IPS-18c (cell line): ENCODE measurements around the gene STIM1.
"Not testable (repeated sequence)": the region's sequence is repeated elsewhere in the genome, so short reads cannot be mapped to it uniquely, and the experiment has no call there.

Experiments
- H3K4me3 ChIP-seq: 2 replicates; pipeline ENCODE4 v1.7.0; 2013; ENCODE audit warnings: low read depth, mild to moderate bottlenecking, low read length, moderate library complexity; ENCODE audit not compliant: insufficient read depth
- H3K9me3 ChIP-seq: one replicate; pipeline ENCODE4 v1.6.1; 2013; ENCODE audit warnings: mild to moderate bottlenecking, low read length, moderate library complexity; ENCODE audit not compliant: control insufficient read depth, insufficient read depth

Gene STIM1

DNA sequence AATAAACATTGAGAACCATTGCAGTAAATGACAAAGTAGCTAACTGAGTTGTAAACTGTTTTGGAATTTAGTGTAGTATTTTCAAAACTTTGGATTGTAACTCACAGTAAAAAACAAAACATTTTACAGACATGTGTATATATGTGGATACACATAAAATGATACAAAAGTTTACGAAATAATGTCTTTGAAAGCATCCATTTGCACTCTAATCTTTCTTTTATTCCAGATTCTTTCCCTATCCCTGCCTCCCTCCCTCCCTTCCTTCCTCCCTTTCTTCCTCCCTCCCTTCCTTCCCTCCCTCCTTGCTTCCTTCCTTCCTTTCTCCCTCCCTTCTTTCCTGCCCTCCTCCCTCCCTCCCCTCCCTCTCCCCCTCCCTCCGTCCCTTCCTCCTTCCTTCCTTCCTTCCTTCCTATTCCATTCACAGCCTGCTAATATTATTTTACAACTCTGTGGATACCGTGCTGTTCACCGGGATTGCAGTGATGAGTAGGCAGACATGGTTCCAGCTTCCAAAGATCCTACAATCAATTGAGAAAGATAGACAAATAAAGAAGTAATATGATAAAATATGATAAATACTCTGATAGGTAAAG, 242.7 kb downstream of the STIM1 start:
- Histone ChIP-seq H3K4me3 (no peak overlapping the region), H3K9me3 (no peaks in the 10 kb centered on the region)

DNA sequence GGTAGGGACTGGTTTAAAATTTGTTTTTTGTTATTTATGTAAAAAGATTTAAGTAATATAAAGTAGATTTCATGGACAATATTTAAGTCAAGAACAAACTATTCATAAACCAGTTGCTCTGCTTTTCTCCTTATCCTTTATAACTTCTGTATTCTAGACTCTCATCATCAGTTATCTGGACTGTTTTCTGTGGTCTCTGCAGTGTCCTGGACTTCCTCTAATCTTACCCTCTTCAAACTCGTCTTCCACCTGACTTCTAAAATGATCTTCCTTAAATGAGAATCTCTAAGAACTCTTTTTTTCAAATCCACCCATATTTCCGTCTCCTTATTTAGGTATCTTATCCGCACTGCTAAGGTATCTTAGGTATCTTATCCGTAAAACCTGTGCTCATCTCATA, 247.2 kb downstream of the STIM1 start:
- Histone ChIP-seq H3K4me3 (no peak overlapping the region), H3K9me3 (no peaks in the 10 kb centered on the region)

DNA sequence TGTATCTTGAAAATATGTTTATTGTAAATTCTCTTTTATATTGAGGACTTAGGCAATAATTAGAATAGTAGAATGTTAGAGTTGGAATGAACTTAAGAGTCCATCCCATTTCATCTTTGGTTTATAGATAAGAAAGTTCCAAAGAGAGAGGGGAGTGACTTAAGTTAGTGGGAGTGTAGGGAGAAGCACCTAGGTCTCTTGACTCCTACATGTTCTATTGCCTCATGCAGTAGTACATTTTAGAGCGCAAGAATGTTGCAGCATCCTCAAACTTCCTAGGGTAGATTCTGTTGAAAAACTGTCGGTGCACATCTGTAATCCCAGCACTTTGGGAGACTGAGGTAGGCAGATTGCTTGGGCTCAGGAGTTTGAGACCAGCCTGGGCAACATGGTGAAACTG, 247.8 kb downstream of the STIM1 start:
- no peaks in the 10 kb centered on the region for H3K9me3 ChIP-seq
- H3K4me3 ChIP-seq: no peak overlapping the region

DNA sequence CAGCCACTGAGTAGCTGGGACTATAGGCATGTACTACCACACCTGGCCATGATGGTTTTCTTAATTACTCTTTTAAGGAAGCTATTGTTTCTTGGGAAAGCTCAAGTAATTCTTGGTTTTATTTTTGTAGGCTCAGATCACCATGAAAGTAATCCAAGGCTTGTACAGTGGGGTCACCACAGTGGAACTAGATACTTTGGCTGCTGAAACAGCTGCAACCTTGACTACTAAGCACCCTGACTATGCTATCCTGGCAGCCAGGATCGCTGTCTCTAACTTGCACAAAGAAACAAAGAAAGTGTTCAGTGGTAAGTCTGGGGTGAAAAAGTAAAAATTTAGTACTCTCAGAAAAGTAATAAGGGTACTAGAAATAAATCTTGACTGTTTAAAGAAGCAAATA, 250.5 kb downstream of the STIM1 start:
- Histone ChIP-seq H3K4me3 (no peak overlapping the region), H3K9me3 (no peaks in the 10 kb centered on the region)

GRCh38 chr11:4111834-4112233, 256.4 kb downstream of the STIM1 start:
- H3K4me3 ChIP-seq: no peak overlapping the region
- H3K9me3 ChIP-seq: no peaks in the 10 kb centered on the region

- H3K9me3 ChIP-seq: no peaks in the 10 kb centered on the region
- H3K4me3 ChIP-seq: no peak overlapping the region
Measured at GRCh38 chr11:4115128-4115527, 259.7 kb downstream of the STIM1 start.

DNA sequence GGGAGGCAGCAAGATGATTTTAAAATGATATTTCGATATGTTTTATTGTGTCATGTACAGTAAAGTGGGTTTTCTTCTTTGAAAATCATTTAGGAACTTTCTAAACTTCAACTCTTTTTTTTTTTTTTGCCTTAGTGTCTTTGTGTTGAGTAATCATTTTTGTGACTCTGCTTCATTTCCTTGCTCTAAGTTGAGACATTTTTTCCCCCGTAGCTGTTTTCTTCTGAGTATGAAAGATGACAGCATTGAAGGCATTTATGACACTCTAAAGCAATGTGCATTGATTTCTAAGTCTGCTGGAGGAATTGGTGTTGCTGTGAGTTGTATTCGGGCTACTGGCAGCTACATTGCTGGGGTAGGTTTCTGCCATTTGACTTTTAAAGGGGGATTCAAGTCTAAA, 262.6 kb downstream of the STIM1 start:
- Histone ChIP-seq H3K9me3 (no peaks in the 10 kb centered on the region), H3K4me3 (no peak overlapping the region)

DNA sequence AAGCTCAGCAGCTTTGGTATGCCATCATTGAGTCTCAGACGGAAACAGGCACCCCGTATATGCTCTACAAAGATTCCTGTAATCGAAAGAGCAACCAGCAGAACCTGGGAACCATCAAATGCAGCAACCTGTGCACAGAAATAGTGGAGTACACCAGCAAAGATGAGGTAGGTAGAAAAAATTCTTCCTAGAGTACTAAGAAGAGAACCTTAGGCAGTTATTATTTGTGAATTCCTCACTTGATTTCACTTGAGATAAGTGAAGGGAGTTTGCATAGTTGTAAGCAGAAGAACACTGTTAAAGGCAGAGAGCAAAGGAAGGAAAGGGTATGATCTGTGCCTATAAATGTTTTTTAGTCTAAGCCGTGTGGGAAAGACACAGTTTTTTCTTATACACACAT, 267.8 kb downstream of the STIM1 start:
- H3K4me3 ChIP-seq: no peak overlapping the region
- no peaks in the 10 kb centered on the region for H3K9me3 ChIP-seq

- Histone ChIP-seq H3K9me3 (no peaks in the 10 kb centered on the region), H3K4me3 (no peak overlapping the region)
Measured at GRCh38 chr11:4125141-4125540, 269.7 kb downstream of the STIM1 start.

DNA sequence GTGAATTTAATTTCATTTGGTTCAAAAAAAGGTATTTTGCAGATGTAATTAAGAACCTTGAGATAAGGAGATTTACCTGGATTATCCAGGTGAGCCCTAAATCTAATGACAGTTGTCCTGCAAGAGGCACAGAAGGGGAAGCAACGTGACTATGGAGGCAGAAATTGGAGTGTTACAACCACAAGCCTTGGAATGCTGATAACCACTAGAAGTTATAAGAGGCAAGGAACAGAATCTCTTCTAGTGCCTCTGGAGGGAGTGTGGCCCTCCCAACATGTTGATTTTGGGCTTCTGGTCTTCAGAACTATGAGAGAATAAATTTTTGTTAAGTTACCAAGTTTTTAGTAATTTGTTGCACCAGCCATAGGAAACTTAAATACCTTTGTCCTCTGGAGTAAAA, 271.9 kb downstream of the STIM1 start:
- no peaks in the 10 kb centered on the region for H3K9me3 ChIP-seq
- no peak overlapping the region for H3K4me3 ChIP-seq

GRCh38 chr11:4130219-4130618, 274.8 kb downstream of the STIM1 start:
- H3K9me3 ChIP-seq, H3K4me3 ChIP-seq: not testable (repeated sequence)

DNA sequence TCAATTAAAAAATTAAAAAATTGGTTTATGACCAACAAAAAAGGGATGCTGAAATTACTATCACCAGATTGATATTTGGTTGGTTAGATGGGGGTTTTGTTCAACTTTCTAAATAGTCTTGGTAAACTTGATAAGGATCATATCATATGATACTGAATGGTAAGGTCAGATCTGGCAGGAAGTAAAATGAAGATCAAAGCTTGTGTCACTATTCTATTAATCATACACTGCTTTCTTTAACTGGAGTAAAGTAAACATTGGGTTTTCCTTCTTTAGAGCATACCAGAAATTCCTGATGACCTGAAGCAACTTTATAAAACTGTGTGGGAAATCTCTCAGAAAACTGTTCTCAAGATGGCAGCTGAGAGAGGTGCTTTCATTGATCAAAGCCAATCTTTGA, 279.3 kb downstream of the STIM1 start:
- no peaks in the 10 kb centered on the region for H3K9me3 ChIP-seq
- no peak overlapping the region for H3K4me3 ChIP-seq

GRCh38 chr11:4138497-4138896, 283.0 kb downstream of the STIM1 start:
- no peaks in the 10 kb centered on the region for H3K9me3 ChIP-seq
- no peak overlapping the region for H3K4me3 ChIP-seq

GRCh38 chr11:4140067-4140636, 284.7 kb downstream of the STIM1 start:
- no peak overlapping the region for H3K4me3 ChIP-seq
- no peaks in the 10 kb centered on the region for H3K9me3 ChIP-seq
